KOPT-K1 (cell line): Measurements from ENCODE around the gene GARS1.

ENCODE experiments used
- H3K27ac ChIP-seq: fragments of 200-600 bp; sonication (generic); 2 replicates; pipeline ENCODE4 v1.5.1; 2016; ENCODE audit warnings: antibody characterized with exemption, mild to moderate bottlenecking, low read depth, low read length; ENCODE audit not compliant: poor library complexity, severe bottlenecking
- H3K36me3 ChIP-seq: fragments of 200-600 bp; sonication (generic); 2 replicates; pipeline ENCODE4 v1.5.1; 2017; ENCODE audit warnings: antibody characterized with exemption, mild to moderate bottlenecking, low read length, moderate library complexity; ENCODE audit not compliant: insufficient read depth
- H3K9me3 ChIP-seq: fragments of 200-600 bp; sonication (generic); 2 replicates; pipeline ENCODE4 v1.5.1; 2017; ENCODE audit warnings: antibody characterized with exemption, low read length, mild to moderate bottlenecking; ENCODE audit not compliant: insufficient read depth, poor library complexity, severe bottlenecking

The GARS1 gene

DNA sequence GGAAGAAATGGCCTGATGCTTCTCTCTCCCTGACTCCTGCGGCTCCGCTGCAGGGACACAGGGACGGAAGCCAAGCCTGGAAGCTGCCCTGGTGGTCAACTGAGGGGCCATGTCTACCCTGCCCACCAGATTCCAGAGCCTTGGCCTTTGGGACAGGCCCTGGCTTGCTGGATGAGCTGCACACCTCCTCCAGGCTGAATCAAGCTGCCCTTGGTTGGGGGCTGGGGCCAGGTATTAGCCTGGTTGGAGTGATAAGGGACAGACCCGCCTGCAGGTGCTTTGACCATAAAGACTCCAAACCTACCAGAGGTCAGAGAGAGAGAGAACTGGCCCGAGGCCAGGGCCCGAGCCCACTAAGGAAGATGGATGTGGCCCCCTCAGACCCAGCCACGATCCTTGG is 57.5 kb downstream of the GARS1 start:
- Histone ChIP-seq H3K27ac (no peak overlapping the region), H3K9me3 (no peaks in the 10 kb centered on the region), H3K36me3 (no peaks in the 10 kb centered on the region)

DNA sequence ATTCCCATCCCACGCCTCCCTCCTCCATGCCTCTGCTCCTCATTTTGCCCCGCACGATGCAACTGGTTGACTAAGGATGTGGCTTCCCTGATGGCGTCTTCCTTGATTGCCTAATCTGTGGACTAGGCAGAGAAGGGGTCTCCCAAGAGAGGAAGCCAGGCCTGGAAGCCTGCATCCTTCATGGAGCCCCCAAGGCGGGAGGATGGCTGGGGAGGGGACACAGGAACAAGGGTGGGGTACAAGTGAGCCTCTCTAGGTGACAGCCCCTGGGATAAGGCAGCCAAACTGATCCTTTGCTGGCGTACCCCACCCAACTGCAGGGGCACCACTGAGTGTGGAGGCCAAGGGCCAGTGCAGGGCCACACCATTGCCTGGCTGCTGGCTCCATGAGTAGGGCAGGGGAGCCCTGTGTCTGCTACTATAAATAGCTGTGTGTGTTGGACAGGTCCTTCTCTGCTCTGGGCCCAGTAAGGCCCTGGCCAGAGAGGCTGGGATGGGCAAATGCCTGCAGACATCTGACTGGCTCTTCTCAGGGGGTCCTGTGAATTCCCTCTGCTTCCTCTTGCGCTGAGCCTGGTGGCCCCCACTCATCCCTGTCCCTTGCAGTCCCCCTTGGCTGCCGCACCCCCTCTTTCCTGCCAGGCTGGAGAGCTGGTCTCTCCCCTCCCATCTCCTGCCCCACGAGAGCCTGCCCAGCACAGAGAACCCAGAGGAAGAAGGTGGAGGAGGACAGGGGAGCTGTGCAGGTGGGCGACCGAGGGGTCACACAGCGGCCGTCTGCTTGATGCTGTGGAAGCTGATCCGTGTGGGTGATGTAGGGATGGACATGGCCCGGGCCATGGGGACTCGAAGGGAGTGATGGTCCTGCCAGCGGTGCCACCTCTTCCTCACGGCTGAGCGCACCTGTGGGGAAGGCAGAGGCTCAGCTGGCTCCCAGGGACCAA is 58.3 kb downstream of the GARS1 start:
- H3K9me3 ChIP-seq: no peaks in the 10 kb centered on the region
- no peak overlapping the region for H3K27ac ChIP-seq
- H3K36me3 ChIP-seq: no peaks in the 10 kb centered on the region

DNA sequence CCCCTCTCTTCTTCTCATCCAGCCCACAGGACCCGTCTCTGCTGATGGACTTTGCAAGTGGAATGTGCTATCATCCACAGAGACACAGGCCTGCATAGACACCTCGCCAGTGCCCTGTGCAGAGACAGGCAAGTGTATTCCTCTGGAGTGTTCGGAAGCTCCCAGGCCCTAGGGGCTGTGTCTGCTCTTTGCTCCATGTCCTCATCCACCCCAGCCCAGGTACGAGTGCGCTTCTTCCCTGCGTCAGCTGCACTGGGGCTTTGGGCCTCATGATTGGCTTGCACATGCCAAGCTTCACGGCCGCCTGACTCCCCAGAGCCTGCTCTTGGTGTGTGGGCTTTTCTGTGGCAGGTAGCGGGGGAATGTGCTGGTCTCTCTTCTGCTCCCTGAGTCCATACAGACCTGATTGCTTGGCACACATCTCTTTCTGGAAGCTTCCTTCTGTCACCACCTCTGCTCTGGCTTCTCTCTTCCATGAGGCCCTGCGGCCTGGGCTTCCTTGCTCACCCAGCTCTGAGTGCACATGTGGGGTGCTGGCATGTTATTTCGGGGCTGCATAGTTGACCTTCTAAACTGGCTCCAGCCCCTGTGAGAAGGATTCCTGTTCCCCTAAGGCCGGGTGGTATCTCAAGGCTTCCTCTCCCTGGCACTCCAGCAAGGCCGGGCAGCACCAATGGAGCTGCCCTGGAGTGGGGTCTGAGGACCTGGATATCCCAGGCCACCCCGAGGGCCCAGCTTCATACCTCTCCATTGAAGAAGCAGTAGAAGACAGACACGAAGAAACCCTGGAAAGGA is 59.8 kb downstream of the GARS1 start:
- Histone ChIP-seq H3K27ac (no peak overlapping the region), H3K9me3 (no peaks in the 10 kb centered on the region), H3K36me3 (no peaks in the 10 kb centered on the region)

DNA sequence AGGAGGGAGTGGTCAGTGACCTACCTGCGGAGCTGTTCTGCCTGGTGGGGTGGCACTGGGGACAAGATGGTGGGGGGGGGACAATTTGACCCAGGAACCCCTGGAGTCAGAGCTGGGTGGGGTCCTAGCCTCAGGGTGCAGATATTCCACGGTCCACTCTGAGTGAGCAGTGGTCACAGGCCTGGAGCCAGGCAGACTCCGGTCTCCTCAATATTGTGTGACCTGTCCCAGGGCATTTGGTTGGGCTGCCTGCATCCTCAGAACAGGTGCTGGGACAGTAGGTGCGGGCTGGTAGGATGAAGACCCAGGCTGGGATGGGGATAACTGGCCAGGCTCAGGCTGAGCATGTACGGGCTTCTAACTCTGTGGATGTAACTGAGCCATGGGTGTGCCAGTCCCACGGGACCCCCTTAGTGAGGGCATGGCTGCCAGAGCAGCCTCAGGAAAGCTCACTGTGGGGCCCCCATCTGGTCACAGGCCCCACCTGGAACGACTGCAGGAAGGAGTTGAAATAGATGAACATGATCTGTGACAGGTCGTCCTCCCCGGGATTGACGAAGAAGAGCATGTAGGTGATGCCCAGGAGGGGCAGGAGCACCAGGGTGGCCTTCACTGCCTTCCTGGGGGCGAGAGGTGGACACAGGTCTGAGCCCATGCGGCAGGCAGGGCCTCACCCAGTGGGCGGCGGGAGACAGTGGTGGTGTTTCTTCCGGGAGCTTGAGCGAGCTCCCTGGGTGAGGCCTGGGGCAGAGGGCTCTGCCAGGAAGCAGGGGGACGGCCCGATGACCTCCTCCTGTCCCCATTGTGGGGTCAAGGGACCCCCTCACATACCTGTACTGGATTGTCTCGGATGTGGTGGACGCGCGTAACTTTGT is 60.7 kb downstream of the GARS1 start:
- Histone ChIP-seq H3K36me3 (no peaks in the 10 kb centered on the region), H3K9me3 (no peaks in the 10 kb centered on the region), H3K27ac (no peak overlapping the region)

DNA sequence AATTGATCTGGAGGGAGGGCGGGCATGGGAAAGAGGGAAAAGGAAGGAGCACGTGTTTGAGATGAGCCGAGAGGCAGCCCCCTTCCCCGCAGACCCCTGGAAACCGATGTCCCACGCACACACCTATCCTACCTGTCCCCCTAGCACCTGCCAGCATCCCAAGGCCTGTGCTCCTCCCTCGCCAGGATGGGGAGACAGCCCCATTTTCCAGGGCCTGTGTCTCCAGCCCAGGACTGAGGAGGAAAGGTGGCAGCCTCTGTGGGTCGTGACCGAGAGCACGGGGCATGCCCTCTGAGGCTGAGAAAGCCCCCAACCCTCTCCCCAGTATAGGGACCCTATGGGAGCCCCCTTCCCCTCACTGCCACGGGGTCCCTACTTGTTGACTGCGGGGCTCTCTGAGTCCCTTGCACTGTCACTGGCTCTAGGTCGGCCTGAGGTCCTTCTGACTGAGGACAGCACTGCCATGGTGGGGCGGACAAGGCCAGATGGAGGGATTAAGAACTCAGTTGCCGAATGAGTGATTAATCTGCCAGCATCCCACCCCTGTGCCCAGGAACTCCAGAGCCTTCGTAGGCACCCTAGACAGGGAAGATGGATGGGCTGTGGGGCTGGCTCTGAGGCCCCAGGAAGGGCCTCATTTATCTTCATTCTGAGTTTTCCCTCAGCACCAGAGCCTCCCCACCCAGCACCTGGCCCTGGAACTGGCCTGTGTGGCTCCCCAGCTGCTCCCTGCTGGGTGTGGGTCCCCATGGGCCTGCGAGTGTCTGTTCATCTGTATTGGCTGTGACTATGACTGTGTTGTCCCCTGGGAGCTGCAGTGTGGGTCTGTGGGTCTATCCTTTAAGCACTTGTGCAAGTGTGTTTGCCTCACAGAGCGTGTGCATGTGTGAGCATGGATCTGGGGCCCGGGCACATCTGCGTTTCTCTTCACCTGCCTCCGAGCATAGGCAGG is 61.6 kb downstream of the GARS1 start:
- no peaks in the 10 kb centered on the region for H3K36me3 ChIP-seq
- H3K9me3 ChIP-seq: no peaks in the 10 kb centered on the region
- no peak overlapping the region for H3K27ac ChIP-seq

DNA sequence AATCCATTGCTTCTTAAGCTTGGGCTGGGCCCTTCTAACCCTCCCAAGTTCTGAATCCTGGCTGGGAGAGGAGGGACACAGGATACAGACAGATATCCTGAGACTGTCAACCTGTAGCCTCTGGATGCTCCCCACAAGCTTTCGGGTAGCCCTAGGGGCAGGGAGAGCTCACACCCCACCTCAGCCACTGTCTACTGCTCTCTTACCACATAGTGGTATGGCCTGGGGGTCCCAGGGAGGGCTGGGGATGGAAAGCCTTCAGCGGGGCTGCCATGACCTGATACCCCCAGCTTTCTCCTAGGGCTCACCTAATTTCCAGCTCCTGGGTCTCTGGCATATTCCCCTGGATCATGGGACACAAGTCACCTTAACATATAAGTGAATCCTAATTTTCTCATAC is 62.5 kb downstream of the GARS1 start:
- Histone ChIP-seq H3K27ac (no peak overlapping the region), H3K9me3 (no peaks in the 10 kb centered on the region), H3K36me3 (no peaks in the 10 kb centered on the region)

DNA sequence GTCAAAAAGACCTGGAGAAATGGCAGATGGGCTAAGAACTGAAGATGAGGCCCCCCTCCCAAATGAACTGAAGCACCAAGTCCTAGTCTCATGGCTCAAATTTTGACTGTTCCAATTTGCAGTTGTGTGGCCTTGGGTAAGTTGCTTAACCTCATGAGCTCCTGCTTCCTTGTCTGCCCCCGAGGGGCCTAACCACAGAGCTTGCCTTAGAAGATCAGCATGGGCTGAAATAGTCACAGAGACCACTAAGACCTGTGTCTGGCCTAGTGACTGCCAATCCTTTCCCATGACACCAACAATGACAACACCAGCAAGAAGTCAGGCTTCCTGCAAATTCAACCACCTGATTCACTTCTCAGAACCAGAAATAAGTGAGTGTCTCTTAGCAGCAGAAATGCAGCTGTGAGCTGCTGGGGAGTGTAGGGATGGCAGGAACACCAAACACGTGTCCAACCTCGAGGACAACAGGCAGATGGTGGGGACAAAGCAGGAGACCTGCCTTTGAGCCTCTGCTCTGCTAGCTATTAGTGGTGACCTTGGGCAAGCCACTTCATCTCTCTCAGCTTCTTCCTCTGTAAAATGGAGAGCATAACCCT is 63.9 kb downstream of the GARS1 start:
- H3K27ac ChIP-seq: no peak overlapping the region
- H3K36me3 ChIP-seq: no peaks in the 10 kb centered on the region
- no peaks in the 10 kb centered on the region for H3K9me3 ChIP-seq

DNA sequence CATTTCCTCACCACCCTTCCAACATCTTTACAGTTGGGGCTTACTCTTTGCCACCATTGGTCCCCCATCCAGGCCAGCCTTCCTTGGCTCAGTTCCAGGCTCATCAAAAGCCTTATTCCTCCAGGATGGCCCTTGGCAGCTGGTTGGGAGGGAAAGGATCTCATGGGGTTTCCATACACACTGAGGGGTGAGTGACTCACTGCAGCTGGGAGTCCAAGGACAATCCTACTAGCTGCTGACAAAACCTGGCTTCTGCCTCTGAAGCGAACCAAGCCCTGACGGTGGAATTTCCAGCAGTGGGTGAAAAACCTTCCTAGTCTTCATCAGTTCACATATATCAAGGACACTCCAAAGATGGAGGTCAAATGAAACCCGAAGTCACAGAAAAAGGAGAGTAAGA is 64.6 kb downstream of the GARS1 start:
- Histone ChIP-seq H3K9me3 (no peaks in the 10 kb centered on the region), H3K27ac (no peak overlapping the region), H3K36me3 (no peaks in the 10 kb centered on the region)

DNA sequence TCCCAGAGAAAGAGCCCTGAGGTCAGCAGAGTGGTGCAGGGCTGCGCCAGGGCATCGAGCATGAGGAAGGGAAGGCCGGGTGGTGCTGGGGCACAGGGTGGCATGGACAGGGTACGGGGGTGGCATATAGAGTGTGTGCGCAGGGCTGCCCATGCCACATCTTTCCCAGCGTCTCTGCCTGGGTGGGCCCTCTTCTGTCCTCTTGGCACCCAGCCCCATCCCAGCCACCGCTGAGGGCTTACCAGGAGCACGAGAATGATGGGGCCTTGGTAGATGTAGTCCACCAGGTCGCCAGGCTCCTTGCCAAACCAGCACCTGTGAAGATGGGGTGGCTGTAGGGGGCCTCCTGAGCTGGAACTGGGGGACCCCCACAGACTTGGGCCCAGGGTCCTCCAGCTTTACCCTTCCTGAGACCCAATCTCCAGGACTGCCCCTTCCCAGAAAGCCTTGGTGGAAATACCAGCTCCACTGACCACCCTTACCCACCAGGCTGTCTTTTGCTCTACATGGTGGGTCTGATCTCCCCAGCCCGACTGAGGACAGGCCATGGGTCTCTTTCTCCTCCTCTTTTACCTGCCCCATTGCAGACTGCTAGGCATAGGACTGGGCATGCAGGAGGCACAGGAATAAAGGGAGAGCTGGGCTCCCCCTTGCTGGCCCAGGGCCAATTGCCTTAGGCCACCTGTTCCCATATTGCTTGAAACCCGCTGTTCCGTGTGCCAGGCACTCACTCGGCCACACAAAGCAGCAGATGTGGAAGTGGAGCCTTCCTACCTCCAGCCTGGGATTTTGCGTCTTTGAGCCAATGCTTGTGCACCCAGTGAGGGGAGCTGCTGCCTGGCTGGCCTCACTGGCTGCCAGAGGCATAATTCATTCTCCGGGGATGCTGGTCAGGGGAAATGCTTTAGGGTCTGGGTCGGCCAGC is 65.9 kb downstream of the GARS1 start:
- H3K9me3 ChIP-seq: no peaks in the 10 kb centered on the region
- no peak overlapping the region for H3K27ac ChIP-seq
- H3K36me3 ChIP-seq: no peaks in the 10 kb centered on the region

DNA sequence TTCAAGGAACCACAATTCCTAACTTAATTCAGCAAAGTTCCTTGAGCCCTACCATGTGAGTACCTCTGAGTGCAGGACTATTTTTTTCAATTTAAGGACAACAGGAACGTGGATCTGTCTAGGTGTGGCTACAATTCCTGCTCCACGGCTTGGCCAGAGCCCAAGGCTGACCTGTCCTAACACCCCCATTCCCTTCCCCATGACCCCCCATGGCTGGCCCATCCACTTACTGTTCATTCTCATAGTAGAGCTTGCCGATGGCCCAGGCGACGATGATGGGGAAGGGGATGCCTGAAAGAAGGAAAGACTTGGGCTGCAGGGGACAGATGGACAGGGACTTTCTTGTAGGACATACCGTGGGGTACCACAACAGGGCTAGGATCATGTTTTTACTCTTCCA is 67.2 kb downstream of the GARS1 start:
- no peak overlapping the region for H3K27ac ChIP-seq
- no peaks in the 10 kb centered on the region for H3K9me3 ChIP-seq
- no peaks in the 10 kb centered on the region for H3K36me3 ChIP-seq

DNA sequence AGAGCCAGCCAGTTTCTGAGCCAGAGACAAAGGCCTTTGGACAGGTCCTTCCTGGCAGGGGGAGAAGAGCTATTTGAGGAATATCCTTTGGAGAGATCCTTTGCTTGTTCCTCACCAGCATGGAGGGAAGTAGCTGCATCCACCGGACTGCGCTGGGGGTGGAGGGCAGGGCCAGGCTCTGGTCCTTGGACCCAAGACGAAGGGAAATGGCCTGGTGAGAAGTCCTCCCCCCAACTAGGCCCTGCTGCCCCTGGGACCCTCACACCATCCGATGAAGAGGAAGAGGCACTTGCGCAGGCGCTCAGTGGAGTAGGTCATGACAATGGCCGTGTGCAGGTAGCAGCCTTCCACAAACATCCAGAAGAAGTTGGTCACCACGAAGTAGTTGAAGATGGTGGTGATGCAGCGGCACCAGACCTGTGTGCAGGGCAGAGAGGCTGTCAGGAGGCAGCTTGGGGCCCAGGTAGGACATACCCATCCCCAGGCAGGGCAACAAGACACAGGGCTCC is 67.8 kb downstream of the GARS1 start:
- Histone ChIP-seq H3K36me3 (no peaks in the 10 kb centered on the region), H3K9me3 (no peaks in the 10 kb centered on the region), H3K27ac (no peak overlapping the region)

DNA sequence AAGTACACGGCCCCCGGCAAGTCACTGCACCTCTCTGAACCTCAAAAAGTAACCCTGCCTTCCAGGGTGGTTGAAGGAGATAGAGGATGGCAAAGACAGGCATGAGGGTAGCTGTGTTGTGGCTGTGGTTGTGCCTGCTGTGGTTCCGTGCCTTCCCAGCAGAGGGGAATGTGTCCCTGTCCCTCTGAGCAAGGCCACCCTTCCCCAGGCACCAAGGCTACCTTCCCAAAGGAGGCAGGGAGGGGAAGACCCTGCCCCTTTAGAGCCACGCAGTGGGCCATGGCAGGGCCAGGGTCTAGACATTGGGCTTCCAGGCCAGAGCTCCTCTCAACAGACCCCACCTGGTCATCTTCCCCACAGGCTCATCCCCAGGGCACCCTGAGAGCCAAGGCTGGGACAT is 68.7 kb downstream of the GARS1 start:
- Histone ChIP-seq H3K36me3 (no peaks in the 10 kb centered on the region), H3K27ac (no peak overlapping the region)

More for the DNA sequence above, 68.7 kb downstream of the GARS1 start:
- H3K9me3 ChIP-seq: no peaks in the 10 kb centered on the region
